Activated T-helper 9 cell treated with anti-CD3 and anti-CD28 coated beads, Interleukin-2, amount 50 U/mL, for 16 hours (primary cell): Measurements from ENCODE around the gene GCNT3.

Experiments used
- DNase-seq: peaks from one replicate; pipeline ENCODE4 v3.0.0-alpha.2; 2020; ENCODE audit warnings: low read depth

Gene GCNT3, protein sequence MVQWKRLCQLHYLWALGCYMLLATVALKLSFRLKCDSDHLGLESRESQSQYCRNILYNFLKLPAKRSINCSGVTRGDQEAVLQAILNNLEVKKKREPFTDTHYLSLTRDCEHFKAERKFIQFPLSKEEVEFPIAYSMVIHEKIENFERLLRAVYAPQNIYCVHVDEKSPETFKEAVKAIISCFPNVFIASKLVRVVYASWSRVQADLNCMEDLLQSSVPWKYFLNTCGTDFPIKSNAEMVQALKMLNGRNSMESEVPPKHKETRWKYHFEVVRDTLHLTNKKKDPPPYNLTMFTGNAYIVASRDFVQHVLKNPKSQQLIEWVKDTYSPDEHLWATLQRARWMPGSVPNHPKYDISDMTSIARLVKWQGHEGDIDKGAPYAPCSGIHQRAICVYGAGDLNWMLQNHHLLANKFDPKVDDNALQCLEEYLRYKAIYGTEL

DNA sequence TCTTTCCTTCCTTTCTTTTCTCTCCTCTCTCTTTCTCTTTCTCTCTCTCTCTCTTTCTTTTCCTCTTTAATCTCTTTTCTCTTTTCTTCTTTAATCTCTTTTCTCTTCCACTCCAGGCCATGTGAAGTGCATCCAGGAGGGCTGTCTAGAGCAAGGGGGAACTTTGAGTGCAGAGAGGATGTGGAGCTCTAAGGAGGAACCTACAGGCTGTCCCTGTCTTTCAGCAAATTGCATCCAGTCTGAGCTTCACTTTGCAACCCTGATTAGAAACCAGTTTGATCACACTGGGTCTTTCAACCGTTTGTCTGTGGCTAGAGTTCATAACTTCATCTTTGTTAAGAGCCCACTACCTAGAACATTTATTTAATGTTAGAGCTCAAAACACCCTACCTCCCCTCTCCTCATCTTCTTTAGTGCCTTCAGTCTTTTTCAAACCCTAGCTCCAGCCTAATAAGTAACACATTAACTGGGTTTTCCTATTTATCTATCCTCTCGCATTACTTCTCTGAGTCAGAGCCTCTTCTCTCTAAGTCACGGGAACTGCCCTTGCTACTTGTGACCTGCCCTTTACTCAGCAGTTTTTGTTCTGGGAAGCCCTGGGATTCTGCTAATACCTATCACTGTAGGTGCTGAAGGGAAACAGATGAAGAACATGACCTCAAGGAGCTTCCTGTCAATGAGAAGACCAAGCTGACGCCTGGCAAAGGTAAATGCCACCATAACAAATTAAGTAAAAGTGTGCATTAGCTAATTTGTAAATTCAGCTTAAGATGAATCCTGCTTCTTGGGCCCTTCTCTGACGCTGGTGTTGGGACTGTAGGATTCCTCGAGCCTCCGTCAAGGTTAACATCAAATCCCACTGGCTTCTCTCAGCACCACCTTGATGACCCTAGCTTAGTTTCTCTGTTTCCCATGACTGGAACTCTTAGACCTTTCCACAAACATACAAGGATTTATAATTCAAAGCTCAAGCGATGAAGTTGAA, at the start of gene GCNT3:
Gene GCNT3 (plus strand): TSS at position 508 of the 985 bp plus-strand sequence. CDS start 6,456 bp downstream, outside the sequence.
- DNase-seq: no peak

DNA sequence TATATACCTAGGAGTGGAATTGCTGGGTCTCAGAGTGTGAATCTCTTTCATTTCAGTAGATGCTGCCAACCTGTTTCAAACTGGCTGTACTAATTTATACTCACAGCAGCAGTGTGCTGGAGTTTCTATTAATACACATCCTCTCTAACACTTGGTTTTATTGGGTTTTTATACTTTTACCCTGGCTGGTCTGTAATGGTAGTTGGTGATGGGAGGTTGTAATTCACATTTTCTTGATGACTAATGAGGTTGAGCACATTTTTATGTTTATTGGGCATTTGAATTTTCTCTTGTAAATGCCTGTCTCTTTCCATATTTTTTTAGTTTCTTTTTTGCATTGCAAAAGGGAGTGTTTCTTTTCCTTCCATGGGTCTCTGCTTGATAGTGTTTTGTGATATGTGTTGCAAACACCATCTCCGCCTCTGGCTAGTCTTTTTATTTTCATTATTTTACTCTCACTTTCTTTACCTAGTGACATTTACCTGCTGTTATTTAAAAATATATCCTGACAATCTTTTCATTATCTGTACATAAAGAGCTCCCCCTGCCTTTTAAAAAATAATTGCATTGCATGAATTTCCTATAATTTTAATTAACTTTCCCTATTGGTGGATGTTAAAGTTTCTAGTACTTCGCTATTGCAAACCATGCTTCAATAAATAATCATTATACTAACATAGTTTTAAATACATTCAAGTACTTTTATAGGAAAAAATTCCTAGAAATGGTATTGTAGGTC, 49.0 kb upstream of the GCNT3 start:
- no peak for DNase-seq

DNA sequence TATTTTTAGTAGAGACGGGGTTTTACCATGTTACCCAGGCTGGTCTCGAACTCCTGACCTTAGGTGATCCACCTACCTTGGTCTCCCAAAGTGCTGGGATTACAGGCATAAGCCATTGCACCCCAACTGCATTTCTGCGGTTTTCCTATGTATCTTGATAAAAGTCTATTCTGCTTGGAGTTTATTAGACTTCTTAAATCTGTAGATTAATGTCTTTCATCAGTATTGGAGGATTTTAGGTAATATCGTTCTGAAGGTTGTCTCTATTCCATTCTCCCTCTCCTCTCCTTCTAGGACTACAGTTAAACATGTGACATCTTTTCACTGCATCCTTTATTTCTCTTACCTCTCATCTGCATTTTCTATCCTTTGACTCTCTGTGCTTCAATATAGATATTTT, 46.3 kb upstream of the GCNT3 start:
- DNase-seq: no peak

DNA sequence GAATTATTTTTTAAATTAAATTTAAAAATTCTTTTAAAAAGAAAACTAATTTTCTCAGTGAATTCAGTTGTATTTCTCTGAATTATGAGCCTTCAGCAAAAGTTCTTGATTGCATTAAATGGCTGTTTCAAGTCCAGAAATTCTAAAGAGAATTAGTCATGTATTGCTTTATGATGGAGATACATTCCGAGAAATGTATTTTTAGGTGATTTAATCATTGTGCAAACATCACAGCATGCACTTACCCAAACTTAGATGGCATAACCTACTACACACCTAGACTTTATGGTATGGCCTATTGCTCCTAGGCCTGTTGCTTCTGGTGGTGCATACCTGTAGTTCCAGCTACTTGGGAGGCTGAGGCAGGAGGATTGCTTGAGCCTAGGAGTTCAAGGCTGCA, 44.3 kb upstream of the GCNT3 start:
- no peak for DNase-seq

DNA sequence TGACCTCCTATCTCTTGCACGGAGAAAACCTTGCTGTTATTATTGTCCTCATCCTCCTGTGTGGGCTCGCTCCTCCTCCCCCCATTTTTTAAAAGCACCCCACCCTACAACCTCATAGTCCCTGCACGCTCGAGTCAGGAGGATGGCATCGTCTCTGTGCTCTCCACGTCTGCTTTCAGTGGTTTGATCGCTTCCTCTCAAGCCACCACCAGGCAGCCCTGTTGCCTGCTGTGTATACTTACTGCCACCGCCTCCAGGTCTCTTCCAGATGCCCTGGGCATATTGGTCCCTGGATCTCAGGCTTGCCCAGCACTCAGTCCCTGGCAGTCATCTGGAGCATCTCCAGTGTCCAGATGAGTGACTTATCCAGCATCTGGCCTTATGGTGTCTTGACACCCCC, 42.1 kb upstream of the GCNT3 start:
- DNase-seq: no peak

DNA sequence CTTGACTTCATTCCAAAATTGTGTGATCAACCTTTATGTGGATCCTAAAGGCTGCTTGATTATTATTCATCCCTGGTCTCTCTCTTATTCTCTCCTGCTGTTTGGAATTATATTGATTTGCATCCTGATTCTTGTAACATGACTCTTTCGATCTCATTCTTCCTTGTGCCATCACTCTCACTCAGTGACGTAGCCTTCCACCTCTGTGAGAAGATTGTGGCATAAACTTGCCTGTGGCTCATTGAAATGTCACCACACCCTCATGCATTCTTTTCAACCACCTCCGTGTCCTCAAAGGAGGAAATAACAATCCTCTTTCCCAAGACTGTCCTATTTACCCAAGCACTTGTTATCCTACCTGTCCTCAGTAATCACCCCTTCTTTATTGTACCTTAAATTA, 41.3 kb upstream of the GCNT3 start:
- no peak for DNase-seq

DNA sequence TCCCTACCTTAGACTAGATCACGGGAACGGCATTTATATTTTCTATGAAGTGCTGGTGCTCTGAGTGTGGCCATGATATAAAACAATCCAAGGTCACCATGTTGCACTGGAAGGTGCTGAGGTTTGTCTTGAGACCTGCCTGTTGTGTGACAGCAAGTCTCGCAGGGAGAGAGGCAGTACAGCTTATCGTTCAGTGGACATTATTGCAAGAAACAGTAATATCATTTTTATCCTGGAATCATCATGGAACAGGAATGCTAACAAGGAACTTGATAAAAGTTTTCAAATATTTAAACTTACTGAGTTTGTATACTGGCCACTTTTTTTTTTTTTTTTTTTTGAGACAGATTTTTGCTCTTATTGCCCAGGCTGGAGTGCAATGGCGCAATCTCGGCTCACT, 40.0 kb upstream of the GCNT3 start:
- DNase-seq: no peak

DNA sequence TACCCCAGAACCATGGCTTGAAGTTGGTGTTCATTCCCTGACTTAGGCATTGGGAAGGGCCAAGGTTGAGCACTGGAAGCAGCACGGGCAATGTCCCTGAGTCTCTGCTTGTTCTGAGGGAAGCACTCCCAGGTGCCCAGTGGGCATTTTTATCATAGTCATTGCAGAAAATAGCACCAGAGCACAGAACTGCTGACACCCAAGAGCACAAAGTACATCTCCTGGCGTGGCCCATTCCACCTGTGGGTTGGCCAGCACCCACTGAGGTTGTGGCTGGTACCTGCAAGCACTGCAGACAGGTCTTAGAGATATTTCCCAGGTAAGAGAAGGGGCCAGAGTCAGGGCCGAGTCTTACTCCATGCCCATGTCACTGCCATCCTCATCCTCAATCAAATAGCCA, 28.5 kb upstream of the GCNT3 start:
- DNase-seq: no peak

DNA sequence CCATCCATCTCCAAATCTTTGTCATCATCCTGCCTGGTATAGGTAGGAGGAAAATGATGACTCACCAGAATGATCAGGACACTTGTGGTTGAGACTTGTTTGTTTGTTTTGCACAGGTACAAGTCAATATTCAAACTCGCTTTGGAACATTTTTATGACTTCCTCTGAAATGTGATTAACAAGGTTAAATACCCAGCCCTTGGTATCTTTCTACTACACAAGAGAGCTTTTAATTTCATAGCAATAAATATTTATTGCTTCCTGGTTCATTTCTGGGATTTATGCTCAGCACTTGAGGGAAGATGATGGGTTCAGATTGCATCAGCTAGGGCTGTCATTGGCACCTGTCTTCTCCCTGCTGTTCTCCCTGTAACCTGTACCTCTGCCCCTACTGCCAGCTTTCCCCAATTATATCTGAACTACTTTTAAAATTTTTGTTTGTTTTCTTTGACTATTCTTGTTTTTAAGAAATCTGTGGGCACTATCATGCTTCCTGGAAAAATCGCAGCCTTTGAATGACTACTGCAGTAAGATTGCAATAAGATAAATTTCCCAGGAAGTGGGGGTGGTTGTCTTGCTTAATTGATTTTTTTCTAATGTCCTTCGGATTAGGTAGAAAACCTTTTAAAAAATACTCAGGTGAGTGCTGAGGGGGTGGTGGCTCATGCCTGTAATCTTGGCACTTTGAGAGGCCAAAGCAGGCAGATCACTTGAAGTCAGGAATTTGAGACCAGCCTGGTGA, 24.3 kb upstream of the GCNT3 start:
- no peak for DNase-seq

DNA sequence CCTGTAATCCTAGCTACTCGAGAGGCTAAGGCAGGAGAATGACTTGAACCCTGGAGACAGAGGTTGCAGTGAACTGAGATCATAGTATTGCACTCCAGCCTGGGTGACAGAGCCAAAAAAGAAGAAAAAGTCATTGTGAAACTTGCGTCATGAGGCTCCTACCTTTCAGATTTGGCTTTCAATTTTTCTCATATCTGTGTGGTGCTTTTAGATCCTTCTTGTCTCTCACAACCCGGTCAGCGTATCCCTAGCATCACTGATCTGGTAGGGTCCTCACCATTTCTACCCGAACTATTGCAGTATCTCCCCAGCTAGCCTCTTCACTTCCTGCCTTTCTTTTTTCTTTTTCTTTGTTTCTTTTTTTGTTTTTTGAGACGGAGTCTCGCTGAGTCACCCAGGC, 21.6 kb upstream of the GCNT3 start:
- no peak for DNase-seq

DNA sequence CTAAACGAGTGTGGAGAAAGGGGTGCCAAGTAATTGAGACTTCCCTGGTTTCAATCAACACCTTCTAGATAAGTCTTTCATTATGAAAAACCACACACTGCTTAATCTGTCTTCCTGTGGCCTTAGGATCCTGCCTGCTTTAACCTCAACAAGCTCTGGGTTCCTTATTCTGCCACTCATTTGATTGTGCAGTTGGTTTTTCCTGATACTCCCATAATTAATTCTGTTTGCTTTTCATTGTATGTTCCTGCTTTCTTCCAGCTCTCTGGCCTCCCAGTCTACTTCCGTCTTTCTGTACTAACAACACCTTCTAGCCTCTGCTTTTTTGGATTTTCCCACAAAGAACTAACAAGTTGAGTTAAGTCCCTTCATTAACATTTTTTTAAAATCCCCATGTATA, 20.2 kb upstream of the GCNT3 start:
- no peak for DNase-seq

DNA sequence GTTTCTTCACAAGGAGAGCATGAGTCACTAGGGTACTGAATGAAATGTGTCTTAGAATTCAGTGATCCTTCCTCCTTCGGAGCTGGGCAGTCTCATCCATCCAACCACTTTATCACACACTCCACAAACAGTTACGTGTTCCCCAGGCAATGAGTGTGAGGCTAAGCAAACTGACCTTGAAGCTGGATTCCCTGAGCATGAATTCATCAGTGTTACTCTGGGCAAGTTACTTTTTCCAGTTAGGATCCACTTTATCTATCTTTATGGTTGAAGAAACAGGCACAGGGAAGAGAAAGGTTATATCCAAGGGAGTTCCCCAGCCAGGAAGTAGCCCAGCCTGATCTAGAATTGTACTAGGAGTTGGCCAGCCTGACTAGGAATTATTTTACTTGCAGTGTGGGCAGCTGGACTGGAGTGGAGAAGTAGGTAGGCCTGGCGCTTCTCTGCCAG, 17.1 kb upstream of the GCNT3 start:
- no peak for DNase-seq

DNA sequence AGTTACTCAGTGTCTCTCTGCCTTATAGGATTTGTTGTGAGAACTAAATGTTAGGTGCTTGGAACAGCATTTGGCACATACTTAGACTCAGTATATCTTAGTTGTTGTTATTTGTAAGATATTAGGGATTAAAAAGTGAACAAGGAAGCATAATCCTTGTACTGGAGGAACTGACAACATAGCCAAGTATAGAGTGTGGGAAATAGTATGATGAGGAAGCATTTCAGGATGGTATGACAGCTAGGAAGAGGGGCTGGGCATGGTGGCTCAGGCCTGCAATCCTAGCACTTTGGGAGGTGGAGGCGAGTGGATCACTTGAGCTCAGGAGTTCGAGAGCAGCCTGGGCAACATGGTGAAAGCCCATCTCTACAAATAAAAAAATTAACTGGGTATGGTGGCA, 16.6 kb upstream of the GCNT3 start:
- no peak for DNase-seq

DNA sequence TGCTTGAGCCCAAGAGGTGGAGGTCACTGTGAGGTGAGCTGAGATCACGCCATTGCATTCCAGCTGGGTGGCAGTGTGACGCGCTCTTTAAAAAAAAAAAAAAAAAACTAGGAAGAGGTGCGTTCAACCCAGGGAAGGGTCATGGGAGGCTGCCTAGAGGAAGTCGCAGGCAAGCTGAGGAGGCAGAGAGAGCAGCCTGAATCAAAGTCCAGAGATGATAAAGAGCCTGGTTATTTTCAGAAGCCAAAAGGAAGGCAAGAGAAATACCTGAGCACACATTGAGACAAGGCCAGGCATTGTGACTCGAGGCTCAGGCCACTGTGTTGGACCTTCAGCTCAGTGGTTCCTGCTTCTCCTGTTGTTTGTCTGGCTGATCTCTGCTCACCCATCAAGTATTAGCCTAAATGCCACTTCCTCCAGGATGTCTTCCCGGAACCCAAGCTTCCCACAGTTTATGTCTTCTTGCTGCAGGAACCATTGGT, 16.1 kb upstream of the GCNT3 start:
- DNase-seq: no peak

DNA sequence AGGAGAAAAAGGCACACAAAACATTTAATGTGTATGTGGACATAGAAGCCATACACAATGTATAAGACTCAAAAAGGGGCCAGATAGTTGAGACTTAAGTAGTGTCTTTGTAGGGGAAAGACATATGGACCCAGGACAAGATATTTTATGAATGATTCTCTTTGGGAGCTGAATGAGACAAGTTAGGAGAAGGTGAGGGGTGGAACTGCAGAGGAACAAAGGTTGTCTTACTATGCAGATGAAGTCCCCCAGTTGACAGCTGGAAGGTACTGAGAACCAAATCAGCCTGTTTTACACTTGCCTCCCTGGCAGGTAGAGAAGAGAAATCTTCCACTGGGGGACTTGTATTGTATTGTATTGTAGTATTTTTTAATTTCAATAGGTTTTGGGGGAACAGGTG, 14.9 kb upstream of the GCNT3 start:
- no peak for DNase-seq

DNA sequence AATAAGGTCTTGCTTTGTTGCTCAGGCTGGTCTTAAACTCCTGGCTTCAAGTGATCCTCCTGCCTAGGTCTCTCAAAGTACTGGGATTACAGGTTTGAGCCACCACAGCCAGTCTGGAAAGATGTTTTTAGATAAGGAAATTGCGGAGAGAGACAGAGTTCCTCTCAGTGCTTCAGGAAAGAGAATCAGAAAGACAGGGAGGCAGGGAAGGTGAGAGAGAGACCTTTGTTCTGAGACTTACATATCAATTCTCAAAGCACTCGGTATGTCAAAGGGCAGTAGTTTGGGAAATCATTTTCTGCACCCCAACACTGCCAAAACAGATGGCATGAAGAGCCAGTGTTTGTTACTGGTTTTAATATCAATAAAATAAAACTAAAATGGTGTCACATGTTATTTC, 13.1 kb upstream of the GCNT3 start:
- no peak for DNase-seq

DNA sequence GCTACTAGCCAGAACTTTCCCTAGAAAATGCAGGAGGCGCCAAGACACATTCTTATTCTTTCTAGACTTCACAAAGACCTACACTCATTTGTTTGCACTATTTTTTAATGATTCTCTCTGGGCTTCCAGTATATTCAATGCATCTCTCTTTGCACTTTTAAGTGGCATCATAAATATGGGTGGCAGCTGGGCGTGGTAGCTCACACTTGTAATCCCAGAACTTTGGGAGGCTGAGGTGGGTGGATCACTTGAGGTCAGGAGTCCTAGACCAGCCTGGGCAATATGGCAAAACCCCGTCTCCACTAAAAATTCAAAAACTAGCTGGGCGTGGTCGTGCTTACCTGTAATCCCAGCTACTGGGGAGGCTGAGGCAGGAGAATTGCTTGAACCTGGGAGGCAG, 5.6 kb upstream of the GCNT3 start:
- DNase-seq: no peak

DNA sequence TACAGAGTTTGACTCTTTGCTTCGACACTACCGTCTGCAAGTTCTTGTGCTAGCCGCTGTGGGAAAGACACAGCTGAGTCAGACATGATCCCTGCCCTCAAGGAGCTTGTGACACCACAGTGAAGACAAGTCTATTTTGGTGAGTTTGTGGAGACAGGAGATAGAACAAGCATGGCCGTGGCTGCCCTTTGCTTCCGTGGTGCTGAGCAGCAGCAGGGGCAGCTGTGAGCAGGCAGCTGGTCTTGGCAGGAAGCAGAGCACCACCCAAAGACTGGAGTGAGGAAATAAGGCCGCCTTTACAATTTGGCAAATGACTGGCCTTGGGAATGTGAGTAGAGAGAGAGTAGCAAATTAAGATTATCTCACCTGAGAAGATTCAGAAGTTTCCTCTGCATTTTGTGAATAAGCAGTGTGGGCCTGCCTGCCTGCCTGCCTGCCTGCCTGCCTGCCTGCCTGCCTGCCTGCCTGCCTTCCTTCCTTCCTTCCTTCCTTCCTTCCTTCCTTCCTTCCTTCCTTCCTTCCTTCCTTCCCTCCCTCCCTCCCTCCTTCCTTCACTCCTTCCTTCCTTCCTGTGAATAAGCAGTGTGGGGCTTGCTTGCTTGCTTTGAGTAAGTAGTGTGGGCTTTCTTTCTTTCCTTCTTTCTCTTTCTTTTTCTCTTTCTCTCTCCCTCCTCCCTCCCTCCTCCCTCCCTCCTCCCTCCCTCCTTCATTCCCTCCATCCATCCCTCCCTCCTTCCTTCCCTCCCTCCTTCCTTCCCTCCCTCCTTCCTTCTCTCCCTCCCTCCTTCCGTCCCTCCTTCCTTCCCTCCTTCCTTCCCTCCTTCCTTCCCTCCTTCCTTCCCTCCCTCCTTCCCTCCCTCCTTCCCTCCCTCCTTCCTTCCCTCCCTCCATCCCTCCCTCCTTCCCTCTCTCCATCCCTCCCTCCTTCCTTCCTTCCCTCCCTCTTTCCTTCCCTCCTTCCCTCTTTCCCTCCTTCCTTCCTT, 1.6 kb upstream of the GCNT3 start:
- DNase-seq: no peak

DNA sequence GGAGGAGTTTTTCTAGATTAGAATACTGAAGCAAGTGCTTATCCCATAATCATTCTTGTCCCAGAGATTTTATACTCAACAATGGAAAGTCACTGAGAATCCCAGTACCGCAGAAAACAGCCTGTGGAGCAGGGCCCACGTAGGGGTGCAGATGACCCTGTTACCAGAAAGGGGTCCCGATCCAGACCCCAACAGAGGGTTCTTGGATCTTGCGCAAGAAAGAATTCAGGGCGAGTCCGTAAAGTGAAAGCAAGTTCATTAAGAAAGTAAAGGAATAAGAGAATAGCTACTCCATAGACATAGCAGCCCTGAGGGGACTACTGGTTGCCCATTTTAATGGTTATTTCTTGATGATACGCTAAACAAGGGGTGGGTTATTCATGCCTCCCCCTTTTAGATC, 2.6 kb downstream of the GCNT3 start:
- DNase-seq: no peak

DNA sequence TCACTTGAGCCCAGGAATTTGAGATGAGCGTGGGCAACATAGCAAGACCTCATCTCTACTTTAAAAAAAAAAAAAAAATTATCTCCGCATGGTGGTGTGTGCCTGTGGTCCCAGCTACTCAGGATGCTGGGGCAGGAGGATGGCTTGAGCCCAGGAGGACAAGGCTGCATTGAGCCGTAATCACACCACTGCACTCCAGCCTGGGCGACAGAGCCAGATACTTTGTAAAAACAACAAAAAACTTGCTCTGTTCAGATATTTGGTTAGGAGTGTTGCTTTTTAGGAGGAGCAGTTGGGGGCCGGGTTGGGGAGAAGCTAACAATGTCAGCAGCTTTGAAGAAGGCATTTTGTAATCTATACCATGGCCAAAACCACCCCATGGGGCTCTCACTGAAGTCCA, 4.1 kb downstream of the GCNT3 start:
- no peak for DNase-seq
